Small intestine (tissue), 7 donors: ENCODE data around the gene VPS13C. TPM values are rescaled to one million over a fixed set of nuclear protein-coding genes. Genes with fewer than 3 reads are reported as not detected.
A peak's percentile ranks its signal among the peaks of the same experiment; 100 is the strongest.

Source experiments
- DNase-seq, 2 donors: peaks; one replicate each; pipeline versions ENCODE4 v3.0.0 to v3.0.0-alpha.2; 2013
- FAIRE-seq: peaks from 2 replicates; lab custom pipeline; 2012; peaks lifted over from hg19 to GRCh38; lab: Jason Lieb, UNC
- H3K27ac ChIP-seq, 3 donors: one replicate each; pipeline ENCODE4 v1.5.1; 2013; ENCODE audit warnings: low read length in 2 of 3, mild to moderate bottlenecking in 2 of 3, control low read depth in 1 of 3, inconsistent platforms in 1 of 3, low read depth in 1 of 3, moderate library complexity in 1 of 3
- H3K27me3 ChIP-seq, 3 donors: one replicate each; pipeline ENCODE4 v1.6.1; 2013; ENCODE audit warnings: low read length in 3 of 3, inconsistent platforms in 1 of 3; ENCODE audit not compliant: control insufficient read depth in 3 of 3, insufficient read depth in 3 of 3
- H3K36me3 ChIP-seq, 3 donors: one replicate each; pipeline ENCODE4 v1.6.1; 2013; ENCODE audit warnings: low read length in 3 of 3, inconsistent platforms in 1 of 3, low read depth in 1 of 3, mild to moderate bottlenecking in 1 of 3, moderate library complexity in 1 of 3; ENCODE audit not compliant: control insufficient read depth in 3 of 3, insufficient read depth in 2 of 3
- H3K4me1 ChIP-seq, 3 donors: one replicate each; pipeline ENCODE4 v1.6.1; 2013; ENCODE audit warnings: low read length in 2 of 3, inconsistent platforms in 1 of 3, low read depth in 1 of 3, mild to moderate bottlenecking in 1 of 3, moderate library complexity in 1 of 3; ENCODE audit not compliant: control insufficient read depth in 3 of 3, insufficient read depth in 2 of 3
- H3K4me3 ChIP-seq, 3 donors: one replicate each; pipeline ENCODE4 v1.5.1; 2013; ENCODE audit warnings: low read length in 3 of 3, control low read depth in 1 of 3, inconsistent platforms in 1 of 3, low read depth in 1 of 3, mild to moderate bottlenecking in 1 of 3, moderate library complexity in 1 of 3
- H3K9me3 ChIP-seq, 2 donors: one replicate each; pipeline ENCODE4 v1.6.1; 2013; ENCODE audit warnings: low read depth in 1 of 2, low read length in 1 of 2; ENCODE audit not compliant: control insufficient read depth in 2 of 2, insufficient read depth in 1 of 2
- WGBS, 3 donors: extraction: QIAGEN DNeasy Blood & Tissue Kit; methylation state at CpG; one replicate each; pipeline ENCODE4 v1.1.7; 2013; 5-methylcytosine and 5-hydroxymethylcytosine counted together
- polyA plus RNA-seq, 4 donors: library from polyadenylated mRNA; stranded (reverse) in 3 of 4; unstranded in 1 of 4; fragments of 200-250 nt in 3 of 4; fragments of 120-200 nt in 1 of 4; gene quantifications; one replicate each; pipeline versions ENCODE4 v1.2.1 to v1.2.3, GENCODE V29; 2013
- donor health status: healthy with polysubstance abuse.
- donor health status: control.
- donor health status: control.
- donor health status: Bipolar disorder and iron deficiency.
- donor health status: healthy.

Gene VPS13C
- polyA plus RNA-seq, 4 donors = 7.3 to 49.2 (median 11.6) TPM

DNA sequence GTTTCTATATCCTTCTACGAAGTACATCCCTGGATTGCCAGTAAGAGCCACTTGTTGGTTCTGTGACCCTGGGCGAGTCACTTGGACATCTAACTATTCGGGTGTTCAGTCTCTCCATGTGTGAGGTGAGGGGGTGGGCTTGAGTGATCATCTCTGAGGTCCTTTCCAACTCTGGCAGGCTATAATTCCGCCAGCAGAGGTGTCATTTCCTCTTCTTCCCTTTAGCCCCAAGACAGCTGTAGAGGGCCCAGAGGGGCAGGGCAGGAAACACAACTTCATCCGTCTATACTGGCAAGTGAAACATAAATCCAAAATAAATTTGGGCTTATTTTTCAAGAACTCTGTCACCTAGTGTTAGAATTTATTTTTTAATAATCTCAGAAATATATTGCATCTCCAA is 44.6 kb upstream of the VPS13C start:
- H3K27ac ChIP-seq = no peak overlapping the region
- no peaks in the 10 kb centered on the region for H3K36me3 ChIP-seq
- FAIRE-seq (no peak), DNase-seq (no peak)
- H3K4me3 ChIP-seq = no peak overlapping the region
- H3K4me1 ChIP-seq = peaks cover 3 to 17% (median 4%) of the 10 kb centered on the region in 3 donors
- peaks cover 0 to 6% of the 10 kb centered on the region in 2 donors for H3K9me3 ChIP-seq
- no peaks in the 10 kb centered on the region for H3K27me3 ChIP-seq
- WGBS, 3 donors = 63 to 80% (median 78%) methylated on average over 5 of the region's 5 CpGs

DNA sequence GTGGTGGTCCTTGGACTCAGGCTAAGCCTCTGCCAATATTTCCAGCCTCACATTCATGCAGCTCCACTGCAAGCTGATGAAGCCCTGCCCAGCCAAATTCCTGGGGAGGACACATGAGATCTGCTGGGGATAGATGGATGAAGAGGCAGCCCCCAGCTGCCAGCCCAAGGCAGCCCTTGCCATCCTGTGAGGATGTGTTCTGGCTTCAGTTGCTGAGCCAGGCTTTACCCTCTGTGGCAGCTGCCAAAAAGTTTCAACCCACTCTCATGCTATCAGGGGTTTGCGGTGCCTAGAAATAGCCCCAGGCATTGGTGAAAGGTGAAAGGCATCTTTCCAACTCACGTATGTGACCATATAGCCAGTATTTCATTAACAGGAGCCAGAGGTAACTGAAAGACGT is 44.2 kb upstream of the VPS13C start:
- no peak for DNase-seq
- H3K9me3 ChIP-seq = peaks cover 0 to 6% of the 10 kb centered on the region in 2 donors
- H3K4me1 ChIP-seq = peaks cover 3 to 15% (median 4%) of the 10 kb centered on the region in 3 donors
- no peak for FAIRE-seq
- 72 to 84% (median 80%) methylated on average over 3 of the region's 3 CpGs for WGBS, 3 donors
- H3K27ac ChIP-seq = no peak overlapping the region
- no peaks in the 10 kb centered on the region for H3K36me3 ChIP-seq
- H3K27me3 ChIP-seq = no peaks in the 10 kb centered on the region
- no peak overlapping the region for H3K4me3 ChIP-seq

GRCh38 chr15:62103431-62103830 is 43.2 kb upstream of the VPS13C start:
- WGBS, 3 donors = 88 to 93% (median 92%) methylated on average over 7 of the region's 7 CpGs
- no peak overlapping the region for H3K27ac ChIP-seq
- H3K4me3 ChIP-seq = no peak overlapping the region
- no peaks in the 10 kb centered on the region for H3K36me3 ChIP-seq
- DNase-seq = no peak
- no peaks in the 10 kb centered on the region for H3K27me3 ChIP-seq
- H3K9me3 ChIP-seq = peaks cover 0 to 6% of the 10 kb centered on the region in 2 donors
- peaks cover 3 to 12% (median 4%) of the 10 kb centered on the region in 3 donors for H3K4me1 ChIP-seq
- FAIRE-seq = no peak

DNA sequence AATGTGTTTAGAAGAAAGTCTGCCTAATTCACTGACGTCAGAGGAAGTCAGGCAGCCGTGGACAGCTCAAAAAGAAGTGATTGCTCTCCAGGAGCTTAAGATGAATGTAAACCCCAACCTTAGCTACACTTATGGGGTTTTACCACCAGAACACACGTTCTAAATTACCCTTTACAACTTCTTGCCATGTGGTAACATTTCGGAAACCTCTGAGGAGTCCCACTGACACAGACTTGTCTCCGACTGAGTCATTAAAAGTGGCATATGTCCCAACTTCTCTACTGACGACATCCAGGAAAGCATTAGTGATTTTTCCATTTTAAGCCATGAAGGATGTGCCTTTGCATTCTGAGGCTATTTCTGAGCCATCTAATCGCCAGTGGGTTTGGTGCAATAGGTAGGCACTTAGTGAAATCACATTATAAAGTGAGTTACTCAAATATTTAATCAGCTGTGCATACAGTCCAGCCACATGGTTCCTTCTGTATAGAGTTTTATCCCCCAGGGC is 38.9 kb upstream of the VPS13C start:
- no peaks in the 10 kb centered on the region for H3K9me3 ChIP-seq
- 55 to 72% (median 69%) methylated on average over 7 of the region's 7 CpGs for WGBS, 3 donors
- peaks cover 0 to 1% (median 0%) of the 10 kb centered on the region in 3 donors for H3K4me1 ChIP-seq
- FAIRE-seq = no peak
- no peak for DNase-seq
- no peak overlapping the region for H3K4me3 ChIP-seq
- no peaks in the 10 kb centered on the region for H3K27me3 ChIP-seq
- H3K27ac ChIP-seq = peak overlapping the region in 1 of 3 donors; percentile 52
- H3K36me3 ChIP-seq = no peaks in the 10 kb centered on the region

GRCh38 chr15:62094388-62094787 is 34.1 kb upstream of the VPS13C start:
- Histone ChIP-seq H3K36me3 (no peaks in the 10 kb centered on the region), H3K27me3 (no peaks in the 10 kb centered on the region), H3K27ac (peak overlapping the region in 1 of 3 donors; percentile 72), H3K9me3 (no peaks in the 10 kb centered on the region), H3K4me1 (peaks cover 0 to 5% (median 0%) of the 10 kb centered on the region in 3 donors), H3K4me3 (no peak overlapping the region)
- WGBS, 3 donors = 73 to 86% (median 76%) methylated on average over 7 of the region's 7 CpGs
- FAIRE-seq (no peak), DNase-seq (peak in 1 of 2 donors; percentile 46)

DNA sequence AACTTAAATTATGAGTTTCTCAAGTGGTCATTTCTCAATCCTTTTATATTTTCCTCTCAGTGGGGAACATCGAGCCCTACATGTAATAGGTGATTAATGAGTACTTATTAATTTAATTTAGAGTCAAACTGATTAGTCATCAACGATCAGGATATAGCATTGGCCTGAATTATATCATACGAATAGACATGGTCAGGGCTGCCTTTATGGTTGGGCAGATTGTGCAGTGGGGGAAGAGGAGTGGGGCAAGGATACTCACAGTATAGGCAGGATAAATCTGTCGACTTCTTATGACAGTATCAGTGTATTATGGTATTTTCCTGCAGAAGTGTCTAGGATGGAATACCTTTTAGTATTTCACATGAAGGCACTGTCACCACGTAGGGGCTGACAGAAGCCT is 33.6 kb upstream of the VPS13C start:
- Histone ChIP-seq H3K4me1 (peaks cover 0 to 5% (median 0%) of the 10 kb centered on the region in 3 donors), H3K27me3 (no peaks in the 10 kb centered on the region), H3K27ac (peak overlapping the region in 1 of 3 donors; percentile 72), H3K36me3 (no peaks in the 10 kb centered on the region), H3K4me3 (no peak overlapping the region), H3K9me3 (no peaks in the 10 kb centered on the region)
- DNase-seq (no peak), FAIRE-seq (no peak)
- WGBS, 3 donors = 81 to 85% (median 84%) methylated on average over 5 of the region's 5 CpGs

DNA sequence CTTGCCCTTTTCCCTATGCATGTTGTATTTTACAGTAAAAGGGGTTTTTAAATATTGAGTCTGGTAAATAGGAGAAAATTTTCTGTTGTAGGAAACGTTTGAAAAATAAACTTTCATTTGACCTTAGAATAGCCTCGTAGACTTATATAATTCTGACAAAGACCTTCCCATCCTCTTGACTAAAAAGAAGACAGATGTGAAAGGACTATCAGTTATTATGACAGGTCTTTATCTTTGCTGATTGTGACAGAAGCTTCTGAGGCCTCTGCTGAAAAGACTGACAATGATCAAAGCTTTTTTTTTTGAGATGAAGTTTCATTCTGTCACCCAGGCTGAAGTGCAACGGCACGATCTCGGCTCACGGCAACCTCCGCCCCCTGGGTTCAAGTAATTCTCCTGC is 30.7 kb upstream of the VPS13C start:
- no peaks in the 10 kb centered on the region for H3K36me3 ChIP-seq
- no peak for FAIRE-seq

DNA sequence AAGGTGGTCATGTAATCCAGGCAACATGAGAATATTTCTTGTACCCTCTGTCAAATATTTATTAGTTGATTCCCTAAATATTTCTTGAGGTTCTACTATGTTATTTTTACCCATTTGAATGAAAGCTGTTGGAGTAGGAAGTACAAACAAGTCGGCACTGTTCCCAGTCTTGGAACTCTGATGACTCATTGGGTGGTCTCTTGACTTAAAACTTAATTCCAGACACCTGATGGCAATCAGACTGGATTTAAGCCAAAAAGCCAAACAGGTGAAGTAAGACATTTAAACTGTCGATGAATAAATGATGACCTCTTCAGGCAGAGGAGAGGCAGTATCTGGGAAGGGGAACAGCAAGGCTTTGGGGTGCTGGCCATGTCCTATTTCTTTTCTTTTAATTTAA is 29.4 kb upstream of the VPS13C start:
- FAIRE-seq (no peak), DNase-seq (no peak)
- Histone ChIP-seq H3K27me3 (no peaks in the 10 kb centered on the region), H3K4me3 (no peak overlapping the region), H3K36me3 (no peaks in the 10 kb centered on the region), H3K9me3 (peaks cover 0 to 13% of the 10 kb centered on the region in 2 donors), H3K27ac (no peak overlapping the region), H3K4me1 (peaks cover 0 to 8% (median 0%) of the 10 kb centered on the region in 3 donors)
- 37 to 65% (median 51%) methylated on average over 2 of the region's 2 CpGs for WGBS, 3 donors

More for the DNA sequence above, 30.7 kb upstream of the VPS13C start:
- H3K27me3 ChIP-seq = no peaks in the 10 kb centered on the region
- no peak overlapping the region for H3K27ac ChIP-seq
- 86 to 87% (median 86%) methylated on average over 7 of the region's 7 CpGs for WGBS, 3 donors
- H3K4me3 ChIP-seq = no peak overlapping the region
- DNase-seq = no peak
- peaks cover 0 to 8% (median 0%) of the 10 kb centered on the region in 3 donors for H3K4me1 ChIP-seq
- peaks cover 0 to 3% of the 10 kb centered on the region in 2 donors for H3K9me3 ChIP-seq

DNA sequence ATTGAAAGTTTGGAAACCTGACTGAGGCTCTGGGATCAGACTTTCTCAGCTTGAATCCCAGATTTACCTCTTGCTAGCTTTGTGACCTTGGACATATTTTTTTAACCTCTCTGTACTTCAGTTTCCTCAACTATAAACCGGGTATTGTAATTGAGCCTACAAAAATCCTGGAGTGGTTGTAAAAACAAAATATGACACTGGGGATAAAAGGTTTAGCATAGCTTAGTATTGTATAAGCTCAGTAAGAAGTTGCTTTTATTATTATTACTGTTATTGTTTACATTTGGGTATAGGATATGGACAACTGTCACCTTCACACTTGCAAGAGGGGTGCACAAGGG is 28.1 kb upstream of the VPS13C start:
- WGBS, 3 donors = 47 to 72% (median 61%) methylated on average over 1 of the region's 1 CpG

More for the DNA sequence above, 28.1 kb upstream of the VPS13C start:
- Histone ChIP-seq H3K9me3 (peaks cover 0 to 16% of the 10 kb centered on the region in 2 donors), H3K27ac (no peak overlapping the region), H3K27me3 (no peaks in the 10 kb centered on the region), H3K4me1 (peaks cover 0 to 7% (median 0%) of the 10 kb centered on the region in 3 donors), H3K4me3 (no peak overlapping the region), H3K36me3 (no peaks in the 10 kb centered on the region)
- no peak for DNase-seq
- FAIRE-seq = no peak
